Measurements from ENCODE around the gene TGFBR3L. TPM values are rescaled to one million over a fixed set of nuclear protein-coding genes. Genes with fewer than 3 reads are reported as not detected.

TGFBR3L gene
- total and polyA plus RNA-seq, 10 of the 15 experiments (the other 5 are each of a cell fraction or from before 2014, with no cell fraction given), result 0.20 to 0.23 TPM; not detected in 8

DNA sequence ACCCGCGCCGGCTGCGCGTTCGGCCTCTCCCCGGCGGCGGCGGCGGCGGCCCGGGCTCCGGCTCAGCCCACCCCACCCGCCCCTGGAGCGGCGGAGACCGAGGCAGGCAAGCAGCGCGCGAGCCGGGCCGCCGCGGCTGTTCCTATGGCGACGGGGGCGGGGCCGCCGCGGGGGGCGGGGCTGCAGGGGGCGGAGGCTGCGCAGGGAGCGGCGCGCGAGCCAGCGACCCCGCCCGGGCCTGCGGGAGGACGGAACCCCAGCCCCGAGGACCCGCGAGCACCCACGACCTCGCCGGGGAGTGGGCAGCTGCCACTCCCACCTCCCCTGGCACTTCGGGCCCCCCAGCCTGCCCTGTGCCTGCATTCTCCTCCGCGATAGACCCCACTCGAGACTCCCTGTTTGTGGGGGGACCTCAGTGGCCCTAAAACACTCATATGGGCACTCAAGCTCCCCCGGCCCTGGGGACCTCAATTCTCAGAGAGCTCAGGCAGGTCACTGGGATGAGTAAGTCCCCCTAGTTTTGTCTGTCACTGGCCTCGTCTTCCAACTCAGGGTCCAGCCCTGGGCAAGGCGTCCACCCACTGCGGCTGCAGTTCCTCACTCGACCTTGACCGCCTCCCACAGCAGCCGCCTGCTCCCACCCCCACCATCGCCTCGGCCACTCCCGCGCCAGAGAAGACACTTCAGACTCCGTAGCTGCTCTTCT is 11.5 kb downstream of the TGFBR3L start, which contains the start of gene CTXN1:
CTXN1 (minus strand) TSS at position 115 of the 706 bp plus-strand sequence. CDS start 597 bp downstream, outside the sequence.
- Histone ChIP-seq H2AFZ (ENCODE audit: control insufficient read depth, low read depth, low read length) (peak within 1 kb of the TSS; percentile 29; the same call in 1 of the 2 replicates), H3K4me2 (ENCODE audit: control insufficient read depth, insufficient read depth) (peak within 1 kb of the TSS; percentile 64; the same call in 1 of the 2 replicates), H3K9ac (ENCODE audit: control insufficient read depth, insufficient read depth, low read length) (no peak within 1 kb of the TSS), H3K4me3 (no peak within 1 kb of the TSS), H3K9me3 (replicated peaks; ENCODE audit: control insufficient read depth, insufficient read depth, low read length) (no peaks in the 10 kb centered on the region), H3K36me3 (ENCODE audit: control insufficient read depth in 2 of 2, insufficient read depth in 2 of 2, low read length in 1 of 2) (peaks cover 6 to 7% of the 10 kb centered on the region in 2 experiments; a peak in 3 of 4 replicates), H3K27me3 (replicated peaks in 1 of 2; ENCODE audit: control insufficient read depth in 2 of 2, insufficient read depth in 2 of 2, low read length in 1 of 2) (no peaks in the 10 kb centered on the region), H3K4me1 (ENCODE audit: control insufficient read depth, insufficient read depth, low read length) (peaks cover 2% of the 10 kb centered on the region; the same call in 1 of the 2 replicates), H3K27ac (ENCODE audit: control insufficient read depth, insufficient read depth) (no peak within 1 kb of the TSS), H3K79me2 (ENCODE audit: control insufficient read depth, insufficient read depth, low read length) (no peaks in the 10 kb centered on the region), H4K20me1 (ENCODE audit: control insufficient read depth, insufficient read depth) (no peaks in the 10 kb centered on the region; the same call in 1 of the 2 replicates)
- SMC1A ChIA-PET (ENCODE audit: uncharacterized antibody, unreplicated experiment), result no interaction called here
- WGBS (ENCODE audit: insufficient coverage, insufficient replicate concordance, low lambda C conversion rate, missing lambda C conversion rate), result 47% methylated on average over 19 of the region's 65 CpGs
- DNase-seq (ENCODE audit: low read depth, low spot score) (no peak), ATAC-seq (peak; percentile 63), FAIRE-seq (no peak)
- POLR2A ChIA-PET, result interaction anchor here (0.6 kb wide), 1 partner anchor 56 kb away, joined by 3 read pairs; no protein-coding TSS in a partner anchor
- BruUV-seq (replicated peaks), result no TSS peak
- CTCF ChIA-PET, result interaction anchor here (0.5 to 1.9 kb wide), 2 partner anchors 18 to 231 kb away, joined by 4 to 8 read pairs; no protein-coding TSS in a partner anchor
- in situ Hi-C loops (cut with MboI) (no loop called here), intact Hi-C loops (cut with micrococcal nuclease; ENCODE audit: unreplicated experiment) (no loop called here)
- RAD21 ChIA-PET (ENCODE audit: unreplicated experiment), result no interaction called here
- TF ChIP-seq POLR2AphosphoS2 (IDR thresholded peaks at IDR 0.05; ENCODE audit: low read depth, low read length) (0 out of 2 replicates have a peak, but pooled peaks have one; percentile 10), STAT3 (IDR thresholded peaks at IDR 0.05; ENCODE audit: low read depth, low read length) (no peak), CBX3 (IDR thresholded peaks at IDR 0.05; ENCODE audit: borderline replicate concordance, low read depth) (no peak), POLR2A (IDR thresholded peaks at IDR 0.05; ENCODE audit: low read depth, low read length) (peak; percentile 72), NRF1 (conservative IDR thresholded peaks at IDR 0.05; ENCODE audit: low read depth, low read length) (0 out of 2 replicates have a peak, but pooled peaks have one; percentile 28), SIX5 (IDR thresholded peaks at IDR 0.05; ENCODE audit: low read depth, low read length, severe bottlenecking) (no peak)
- TF ChIP-seq, protein P1, sequence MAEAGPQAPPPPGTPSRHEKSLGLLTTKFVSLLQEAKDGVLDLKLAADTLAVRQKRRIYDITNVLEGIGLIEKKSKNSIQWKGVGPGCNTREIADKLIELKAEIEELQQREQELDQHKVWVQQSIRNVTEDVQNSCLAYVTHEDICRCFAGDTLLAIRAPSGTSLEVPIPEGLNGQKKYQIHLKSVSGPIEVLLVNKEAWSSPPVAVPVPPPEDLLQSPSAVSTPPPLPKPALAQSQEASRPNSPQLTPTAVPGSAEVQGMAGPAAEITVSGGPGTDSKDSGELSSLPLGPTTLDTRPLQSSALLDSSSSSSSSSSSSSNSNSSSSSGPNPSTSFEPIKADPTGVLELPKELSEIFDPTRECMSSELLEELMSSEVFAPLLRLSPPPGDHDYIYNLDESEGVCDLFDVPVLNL (IDR thresholded peaks at IDR 0.05; ENCODE audit: low read depth, low read length), result no peak
- TF ChIP-seq, protein P2, sequence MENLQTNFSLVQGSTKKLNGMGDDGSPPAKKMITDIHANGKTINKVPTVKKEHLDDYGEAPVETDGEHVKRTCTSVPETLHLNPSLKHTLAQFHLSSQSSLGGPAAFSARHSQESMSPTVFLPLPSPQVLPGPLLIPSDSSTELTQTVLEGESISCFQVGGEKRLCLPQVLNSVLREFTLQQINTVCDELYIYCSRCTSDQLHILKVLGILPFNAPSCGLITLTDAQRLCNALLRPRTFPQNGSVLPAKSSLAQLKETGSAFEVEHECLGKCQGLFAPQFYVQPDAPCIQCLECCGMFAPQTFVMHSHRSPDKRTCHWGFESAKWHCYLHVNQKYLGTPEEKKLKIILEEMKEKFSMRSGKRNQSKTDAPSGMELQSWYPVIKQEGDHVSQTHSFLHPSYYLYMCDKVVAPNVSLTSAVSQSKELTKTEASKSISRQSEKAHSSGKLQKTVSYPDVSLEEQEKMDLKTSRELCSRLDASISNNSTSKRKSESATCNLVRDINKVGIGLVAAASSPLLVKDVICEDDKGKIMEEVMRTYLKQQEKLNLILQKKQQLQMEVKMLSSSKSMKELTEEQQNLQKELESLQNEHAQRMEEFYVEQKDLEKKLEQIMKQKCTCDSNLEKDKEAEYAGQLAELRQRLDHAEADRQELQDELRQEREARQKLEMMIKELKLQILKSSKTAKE (IDR thresholded peaks at IDR 0.05; ENCODE audit: low read depth, poor library complexity, severe bottlenecking), result no peak

Measured in GM12878 (cell line).